ENCODE measurements around the gene POU6F2. TPM values are rescaled to one million over a fixed set of nuclear protein-coding genes. Genes with fewer than 3 reads are reported as not detected.
A peak's percentile ranks its signal among the peaks of the same experiment; 100 is the strongest.
"Not testable (repeated sequence)": the region's sequence is repeated elsewhere in the genome, so short reads cannot be mapped to it uniquely, and the experiment has no call there.

The POU6F2 gene
- total RNA-seq, 6 experiments from 2014 or later: 0.12 to 2.1 (median 0.64) TPM; not detected in 2

DNA sequence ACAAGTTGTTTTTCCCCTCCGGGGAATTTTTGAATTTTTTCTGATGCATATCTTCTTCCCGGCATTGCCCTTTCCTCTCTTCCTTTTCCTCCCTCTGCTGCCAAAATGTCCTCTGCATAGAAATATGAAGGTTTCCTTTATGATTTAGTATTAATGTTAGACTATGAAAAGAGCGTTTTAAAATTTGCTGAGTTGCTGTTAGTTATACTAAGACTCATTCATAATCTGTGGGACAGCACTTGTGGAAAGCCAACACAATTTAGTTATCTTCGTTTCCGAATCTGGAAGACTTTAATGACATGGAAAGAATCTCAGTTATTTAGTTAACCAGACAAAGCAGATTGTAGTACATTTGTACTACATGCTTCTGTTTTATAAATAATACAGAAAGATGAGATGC, 25.0 kb downstream of the POU6F2 start:
- no peak overlapping the region for H3K27ac ChIP-seq
- H3K4me1 ChIP-seq: no peaks in the 10 kb centered on the region
- TF ChIP-seq, protein P1, sequence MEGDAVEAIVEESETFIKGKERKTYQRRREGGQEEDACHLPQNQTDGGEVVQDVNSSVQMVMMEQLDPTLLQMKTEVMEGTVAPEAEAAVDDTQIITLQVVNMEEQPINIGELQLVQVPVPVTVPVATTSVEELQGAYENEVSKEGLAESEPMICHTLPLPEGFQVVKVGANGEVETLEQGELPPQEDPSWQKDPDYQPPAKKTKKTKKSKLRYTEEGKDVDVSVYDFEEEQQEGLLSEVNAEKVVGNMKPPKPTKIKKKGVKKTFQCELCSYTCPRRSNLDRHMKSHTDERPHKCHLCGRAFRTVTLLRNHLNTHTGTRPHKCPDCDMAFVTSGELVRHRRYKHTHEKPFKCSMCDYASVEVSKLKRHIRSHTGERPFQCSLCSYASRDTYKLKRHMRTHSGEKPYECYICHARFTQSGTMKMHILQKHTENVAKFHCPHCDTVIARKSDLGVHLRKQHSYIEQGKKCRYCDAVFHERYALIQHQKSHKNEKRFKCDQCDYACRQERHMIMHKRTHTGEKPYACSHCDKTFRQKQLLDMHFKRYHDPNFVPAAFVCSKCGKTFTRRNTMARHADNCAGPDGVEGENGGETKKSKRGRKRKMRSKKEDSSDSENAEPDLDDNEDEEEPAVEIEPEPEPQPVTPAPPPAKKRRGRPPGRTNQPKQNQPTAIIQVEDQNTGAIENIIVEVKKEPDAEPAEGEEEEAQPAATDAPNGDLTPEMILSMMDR (IDR thresholded peaks at IDR 0.05): no peak
- no peak for TF ChIP-seq POLR2A (IDR thresholded peaks at IDR 0.05)
- intact Hi-C loops (cut with DNase I): no loop called here
- no peaks in the 10 kb centered on the region for H3K36me3 ChIP-seq
- H3K4me3 ChIP-seq: no peak overlapping the region
- no peaks in the 10 kb centered on the region for H3K9me3 ChIP-seq
- ATAC-seq (no peak), DNase-seq (no peak)
- 60% methylated on average over 5 of the region's 5 CpGs for WGBS (ENCODE audit: insufficient coverage, low coverage, low lambda C conversion rate, missing lambda C conversion rate)
- no peaks in the 10 kb centered on the region for H3K27me3 ChIP-seq

DNA sequence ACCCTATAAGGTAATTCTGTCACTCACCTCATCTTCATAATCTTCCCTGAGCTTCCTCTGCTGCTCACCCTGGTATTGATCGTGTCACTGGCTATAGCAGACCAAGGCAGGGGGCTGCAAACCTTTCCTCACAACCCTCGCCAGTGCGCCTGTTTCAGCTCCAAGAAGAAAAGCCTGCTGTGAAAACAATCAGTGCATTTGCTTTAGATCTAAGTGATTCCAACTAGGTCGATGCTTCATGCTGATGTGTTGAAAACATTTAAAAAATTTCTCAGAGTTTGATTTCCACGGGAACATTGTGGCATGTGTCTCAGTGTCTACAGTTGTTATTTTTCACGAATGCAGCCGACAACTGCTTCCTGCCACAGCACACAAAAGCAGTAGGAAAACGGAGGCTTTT, 27.3 kb downstream of the POU6F2 start:
- Histone ChIP-seq H3K4me3 (no peak overlapping the region), H3K27ac (no peak overlapping the region), H3K36me3 (no peaks in the 10 kb centered on the region), H3K9me3 (no peaks in the 10 kb centered on the region), H3K27me3 (no peaks in the 10 kb centered on the region), H3K4me1 (no peaks in the 10 kb centered on the region)
- ATAC-seq (no peak), DNase-seq (no peak)
- 41% methylated on average over 7 of the region's 8 CpGs for WGBS (ENCODE audit: insufficient coverage, low coverage, low lambda C conversion rate, missing lambda C conversion rate)
- intact Hi-C loops (cut with DNase I): no loop called here
- TF ChIP-seq POLR2A (IDR thresholded peaks at IDR 0.05): no peak
- TF ChIP-seq, protein P1 (IDR thresholded peaks at IDR 0.05): no peak

DNA sequence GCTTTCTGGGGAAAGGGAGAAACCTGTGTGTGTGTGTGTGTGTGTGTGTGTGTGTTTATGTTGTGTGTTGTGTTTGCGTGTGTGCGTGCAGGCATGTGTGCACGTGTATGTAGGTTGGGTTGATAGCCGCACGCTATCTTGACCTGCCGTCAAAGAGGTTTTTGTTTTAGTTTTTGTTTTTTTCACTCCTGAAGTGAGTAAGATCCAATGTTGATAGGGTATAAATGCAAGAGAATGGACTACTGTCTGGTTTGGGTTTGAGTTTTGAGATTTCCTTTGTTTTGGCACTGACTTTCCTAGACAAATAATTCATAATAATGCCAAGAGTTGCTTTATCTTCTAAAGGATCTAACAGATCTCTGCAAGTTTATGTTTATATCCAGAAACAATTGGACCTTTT, 27.8 kb downstream of the POU6F2 start:
- no peak overlapping the region for H3K4me3 ChIP-seq
- TF ChIP-seq POLR2A (IDR thresholded peaks at IDR 0.05): no peak
- TF ChIP-seq, protein P1 (IDR thresholded peaks at IDR 0.05): no peak
- intact Hi-C loops (cut with DNase I): no loop called here
- no peaks in the 10 kb centered on the region for H3K4me1 ChIP-seq
- DNase-seq (no peak), ATAC-seq (no peak)
- no peaks in the 10 kb centered on the region for H3K9me3 ChIP-seq
- H3K36me3 ChIP-seq: no peaks in the 10 kb centered on the region
- WGBS (ENCODE audit: insufficient coverage, low coverage, low lambda C conversion rate, missing lambda C conversion rate): 59% methylated on average over 6 of the region's 6 CpGs
- no peak overlapping the region for H3K27ac ChIP-seq
- no peaks in the 10 kb centered on the region for H3K27me3 ChIP-seq

DNA sequence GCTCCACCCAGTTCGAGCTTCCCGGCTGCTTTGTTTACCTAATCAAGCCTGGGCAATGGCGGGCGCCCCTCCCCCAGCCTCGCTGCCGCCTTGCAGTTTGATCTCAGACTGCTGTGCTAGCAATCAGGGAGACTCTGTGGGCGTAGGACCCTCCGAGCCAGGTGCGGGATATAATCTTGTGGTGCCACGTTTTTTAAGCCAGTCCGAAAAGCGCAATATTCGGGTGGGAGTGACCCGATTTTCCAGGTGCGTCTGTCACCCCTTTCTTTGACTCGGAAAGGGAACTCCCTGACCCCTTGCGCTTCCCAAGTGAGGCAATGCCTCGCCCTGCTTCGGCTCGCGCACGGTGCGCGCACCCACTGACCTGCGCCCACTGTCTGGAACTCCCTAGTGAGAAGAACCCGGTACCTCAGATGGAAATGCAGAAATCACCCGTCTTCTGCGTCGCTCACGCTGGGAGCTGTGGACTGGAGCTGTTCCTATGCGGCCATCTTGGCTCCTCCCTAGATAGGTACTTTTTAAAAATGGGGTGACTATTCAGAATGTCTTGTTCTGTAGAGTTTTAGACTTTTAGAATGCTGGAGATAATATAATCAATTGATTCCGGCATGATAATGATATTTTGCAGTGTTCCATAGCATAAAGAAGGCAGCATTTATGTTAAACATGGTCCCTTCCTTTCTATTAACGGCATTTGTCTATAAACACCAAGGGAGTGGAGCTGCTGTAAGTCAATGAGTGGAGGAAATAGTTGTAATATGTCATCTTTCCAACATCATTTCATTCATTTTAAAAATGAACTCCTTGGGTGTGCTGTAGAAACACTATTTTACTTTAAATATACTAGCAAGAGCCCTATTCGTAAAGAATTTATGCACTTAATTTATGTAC, 35.6 kb downstream of the POU6F2 start:
- H3K4me1 ChIP-seq; ATAC-seq; H3K27ac ChIP-seq; H3K27me3 ChIP-seq; DNase-seq; H3K9me3 ChIP-seq; H3K4me3 ChIP-seq; H3K36me3 ChIP-seq; intact Hi-C loops (cut with DNase I): not testable (repeated sequence)
- WGBS (ENCODE audit: insufficient coverage, low coverage, low lambda C conversion rate, missing lambda C conversion rate): 89% methylated on average over 15 of the region's 34 CpGs

DNA sequence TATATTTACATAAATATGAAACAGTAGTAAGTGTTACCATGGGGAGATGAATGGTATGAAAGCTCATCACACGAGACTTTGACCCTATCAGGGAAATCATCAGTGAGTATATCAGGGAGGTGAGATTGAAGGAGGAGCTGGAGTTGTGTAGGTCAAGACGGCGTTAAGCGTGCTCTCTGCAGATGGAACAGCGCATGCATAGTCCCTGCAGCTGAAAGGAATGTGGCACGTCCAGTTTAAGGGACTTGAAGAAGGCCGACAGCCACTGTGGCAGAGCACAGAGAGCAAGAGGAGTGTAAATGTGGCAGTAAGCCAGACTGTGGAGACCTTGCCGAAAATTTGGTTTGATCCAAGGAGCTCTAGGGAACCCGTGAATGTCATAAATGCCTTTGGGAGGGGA, 38.9 kb downstream of the POU6F2 start:
- no peaks in the 10 kb centered on the region for H3K27me3 ChIP-seq
- 74% methylated on average over 9 of the region's 9 CpGs for WGBS (ENCODE audit: insufficient coverage, low coverage, low lambda C conversion rate, missing lambda C conversion rate)
- intact Hi-C loops (cut with DNase I): no loop called here
- no peak overlapping the region for H3K27ac ChIP-seq
- H3K4me3 ChIP-seq: no peak overlapping the region
- H3K36me3 ChIP-seq: no peaks in the 10 kb centered on the region
- DNase-seq (no peak), ATAC-seq (peak in 1 of 4 donors; percentile 14)
- TF ChIP-seq, protein P1 (IDR thresholded peaks at IDR 0.05): no peak
- TF ChIP-seq POLR2A (IDR thresholded peaks at IDR 0.05): no peak
- no peaks in the 10 kb centered on the region for H3K4me1 ChIP-seq
- no peaks in the 10 kb centered on the region for H3K9me3 ChIP-seq

Measured in right lobe of liver (tissue), 6 donors.